Lower leg skin (tissue), 3 donors: ENCODE measurements around the gene VSTM4.

ENCODE experiments used
- POLR2A ChIP-seq, 2 donors: fragments of 450-650 bp; IDR thresholded peaks; one replicate each; pipeline ENCODE4 v1.6.1; 2016 to 2017; ENCODE audit warnings: antibody characterized with exemption in 2 of 2, mild to moderate bottlenecking in 1 of 2, moderate library complexity in 1 of 2
- TF ChIP-seq, protein P1 (sequence below), 3 donors: fragments of 450-650 bp; IDR thresholded peaks; one replicate each; pipeline ENCODE4 v1.5.1; 2016; ENCODE audit warnings: antibody characterized with exemption in 3 of 3, mild to moderate bottlenecking in 3 of 3, moderate library complexity in 2 of 3

DNA sequence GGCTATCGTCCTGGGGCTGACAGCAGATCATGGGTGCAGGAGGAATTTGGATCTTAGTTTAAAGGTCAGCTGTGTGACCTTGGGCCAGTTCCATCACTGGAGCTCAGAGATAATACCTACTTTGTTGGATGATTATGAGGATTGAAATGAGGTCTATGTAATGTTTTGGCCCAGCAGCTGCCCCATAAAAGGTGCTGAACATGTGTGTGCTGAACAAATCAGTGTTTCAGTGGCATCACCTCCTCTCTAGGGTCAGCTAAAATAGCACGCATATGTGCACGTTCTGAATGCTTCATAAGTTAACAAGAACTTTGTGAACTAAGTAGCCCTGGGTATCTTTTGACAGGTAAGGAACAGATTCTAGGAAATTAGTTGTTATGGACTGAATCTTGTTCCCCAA lies 90.8 kb downstream of the VSTM4 start:
- TF ChIP-seq, protein P1, sequence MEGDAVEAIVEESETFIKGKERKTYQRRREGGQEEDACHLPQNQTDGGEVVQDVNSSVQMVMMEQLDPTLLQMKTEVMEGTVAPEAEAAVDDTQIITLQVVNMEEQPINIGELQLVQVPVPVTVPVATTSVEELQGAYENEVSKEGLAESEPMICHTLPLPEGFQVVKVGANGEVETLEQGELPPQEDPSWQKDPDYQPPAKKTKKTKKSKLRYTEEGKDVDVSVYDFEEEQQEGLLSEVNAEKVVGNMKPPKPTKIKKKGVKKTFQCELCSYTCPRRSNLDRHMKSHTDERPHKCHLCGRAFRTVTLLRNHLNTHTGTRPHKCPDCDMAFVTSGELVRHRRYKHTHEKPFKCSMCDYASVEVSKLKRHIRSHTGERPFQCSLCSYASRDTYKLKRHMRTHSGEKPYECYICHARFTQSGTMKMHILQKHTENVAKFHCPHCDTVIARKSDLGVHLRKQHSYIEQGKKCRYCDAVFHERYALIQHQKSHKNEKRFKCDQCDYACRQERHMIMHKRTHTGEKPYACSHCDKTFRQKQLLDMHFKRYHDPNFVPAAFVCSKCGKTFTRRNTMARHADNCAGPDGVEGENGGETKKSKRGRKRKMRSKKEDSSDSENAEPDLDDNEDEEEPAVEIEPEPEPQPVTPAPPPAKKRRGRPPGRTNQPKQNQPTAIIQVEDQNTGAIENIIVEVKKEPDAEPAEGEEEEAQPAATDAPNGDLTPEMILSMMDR (IDR thresholded peaks at IDR 0.05): no peak
- no peak for TF ChIP-seq POLR2A (IDR thresholded peaks at IDR 0.05)
